Aorta (tissue), 5 donors: ENCODE results near the gene RFX3. TPM values are rescaled to one million over a fixed set of nuclear protein-coding genes. Genes with fewer than 3 reads are reported as not detected.
A peak's percentile ranks its signal among the peaks of the same experiment; 100 is the strongest.

Source experiments
- ATAC-seq: fragments of 200-7000 bp; cut with Tn5 transposase; one replicate; pipeline ENCODE4 v1.9.1; 2022; ENCODE audit warnings: moderate library complexity; ENCODE audit not compliant: low FRiP score
- DNase-seq, 2 donors: peaks; one replicate each; pipeline ENCODE4 v3.0.0-alpha.2; 2020
- H3K27ac ChIP-seq, 2 donors: one replicate each; pipeline ENCODE4 v1.5.1; 2013; ENCODE audit warnings: low read length in 2 of 2, mild to moderate bottlenecking in 2 of 2, moderate library complexity in 2 of 2, control low read depth in 1 of 2, inconsistent platforms in 1 of 2, low read depth in 1 of 2
- H3K27me3 ChIP-seq, 2 donors: one replicate each; pipeline ENCODE4 v1.6.1; 2013; ENCODE audit warnings: control low read depth in 1 of 2, low read length in 1 of 2, mild to moderate bottlenecking in 1 of 2, moderate library complexity in 1 of 2; ENCODE audit not compliant: insufficient read depth in 2 of 2, control insufficient read depth in 1 of 2
- H3K36me3 ChIP-seq, 2 donors: one replicate each; pipeline ENCODE4 v1.6.1; 2013; ENCODE audit warnings: control low read depth in 1 of 2, low read length in 1 of 2, mild to moderate bottlenecking in 1 of 2; ENCODE audit not compliant: insufficient read depth in 2 of 2, control insufficient read depth in 1 of 2
- H3K4me1 ChIP-seq, 2 donors: one replicate each; pipeline ENCODE4 v1.6.1; 2013; ENCODE audit warnings: low read length in 2 of 2, control low read depth in 1 of 2, mild to moderate bottlenecking in 1 of 2, moderate library complexity in 1 of 2; ENCODE audit not compliant: insufficient read depth in 2 of 2, control insufficient read depth in 1 of 2
- H3K4me3 ChIP-seq, 2 donors: one replicate each; pipeline ENCODE4 v1.5.1; 2013; ENCODE audit warnings: low read length in 2 of 2, control low read depth in 1 of 2, mild to moderate bottlenecking in 1 of 2
- H3K9me3 ChIP-seq: one replicate; pipeline ENCODE4 v1.6.1; 2013; ENCODE audit warnings: mild to moderate bottlenecking, low read length; ENCODE audit not compliant: control insufficient read depth
- WGBS, 2 donors: extraction: QIAGEN DNeasy Blood & Tissue Kit; methylation state at CpG; one replicate each; pipeline ENCODE4 v1.1.7; 2013; 5-methylcytosine and 5-hydroxymethylcytosine counted together
- intact Hi-C, 2 donors: fragments of 100-400 bp; cut with DNase I; formaldehyde crosslinking; loops; one replicate each; pipeline versions ENCODE4 v1.14.2 to v1.15.0; 2022
- polyA plus RNA-seq, 2 donors: library from polyadenylated mRNA; stranded (reverse); fragments of 200-250 nt; gene quantifications; one replicate each; pipeline ENCODE4 v1.2.3, GENCODE V29; 2013
- total RNA-seq, 2 donors: library from RNA; stranded (reverse); fragmentation: NEBNext Ultra II Directional; extraction: Animal tissue kit (Norgen Biotek cat#: 25700); gene quantifications; one replicate each; pipeline ENCODE4 v1.2.1, GENCODE V29; 2021
- donor health status: healthy with polysubstance abuse.
- donor health status: Bipolar disorder and iron deficiency.
- donor health status: DM: no; HTN: no; CAD: no.
- donor health status: DM: no; HTN: no; CAD: no.
- donor health status: DM: yes; HTN: yes; CAD: no.

The RFX3 gene
- total and polyA plus RNA-seq, 4 donors = 0.38 to 22.4 (median 5.9) TPM

DNA sequence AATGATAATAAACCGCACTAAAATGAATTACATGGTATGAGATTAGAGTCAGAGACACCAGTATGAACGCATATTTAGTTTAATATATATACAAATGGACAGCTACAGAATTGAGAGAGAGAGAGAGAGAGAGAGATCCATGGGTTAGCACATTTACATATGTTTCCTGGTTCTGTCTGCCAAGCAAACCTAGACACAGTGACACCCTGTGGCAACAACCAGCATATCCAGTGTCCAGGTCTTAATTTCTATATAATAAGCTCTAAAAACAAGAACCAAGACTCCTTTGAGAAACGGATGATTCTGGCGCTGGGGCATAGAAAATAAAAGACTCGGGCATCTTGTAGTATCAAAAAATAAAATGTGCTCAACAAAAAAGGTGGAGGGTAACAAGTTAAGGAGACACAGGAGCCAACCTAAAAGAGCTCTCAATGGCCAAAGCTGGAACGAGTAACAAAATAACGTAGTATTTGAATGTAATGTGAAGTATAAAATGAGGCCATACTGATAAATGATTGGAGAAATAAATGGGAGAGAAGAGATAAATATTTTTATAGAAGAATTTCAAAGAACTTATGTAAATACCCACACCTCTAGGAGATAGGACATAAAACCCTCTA lies 84.5 kb downstream of the RFX3 start:
- no peaks in the 10 kb centered on the region for H3K27me3 ChIP-seq
- no peaks in the 10 kb centered on the region for H3K36me3 ChIP-seq
- ATAC-seq (no peak), DNase-seq (peak in 1 of 2 donors; percentile 47)
- WGBS, 2 donors = 81 to 84% methylated on average over 7 of the region's 7 CpGs
- no peaks in the 10 kb centered on the region for H3K4me1 ChIP-seq
- H3K27ac ChIP-seq = no peak overlapping the region
- intact Hi-C loops = no loop called here
- no peaks in the 10 kb centered on the region for H3K9me3 ChIP-seq
- no peak overlapping the region for H3K4me3 ChIP-seq

DNA sequence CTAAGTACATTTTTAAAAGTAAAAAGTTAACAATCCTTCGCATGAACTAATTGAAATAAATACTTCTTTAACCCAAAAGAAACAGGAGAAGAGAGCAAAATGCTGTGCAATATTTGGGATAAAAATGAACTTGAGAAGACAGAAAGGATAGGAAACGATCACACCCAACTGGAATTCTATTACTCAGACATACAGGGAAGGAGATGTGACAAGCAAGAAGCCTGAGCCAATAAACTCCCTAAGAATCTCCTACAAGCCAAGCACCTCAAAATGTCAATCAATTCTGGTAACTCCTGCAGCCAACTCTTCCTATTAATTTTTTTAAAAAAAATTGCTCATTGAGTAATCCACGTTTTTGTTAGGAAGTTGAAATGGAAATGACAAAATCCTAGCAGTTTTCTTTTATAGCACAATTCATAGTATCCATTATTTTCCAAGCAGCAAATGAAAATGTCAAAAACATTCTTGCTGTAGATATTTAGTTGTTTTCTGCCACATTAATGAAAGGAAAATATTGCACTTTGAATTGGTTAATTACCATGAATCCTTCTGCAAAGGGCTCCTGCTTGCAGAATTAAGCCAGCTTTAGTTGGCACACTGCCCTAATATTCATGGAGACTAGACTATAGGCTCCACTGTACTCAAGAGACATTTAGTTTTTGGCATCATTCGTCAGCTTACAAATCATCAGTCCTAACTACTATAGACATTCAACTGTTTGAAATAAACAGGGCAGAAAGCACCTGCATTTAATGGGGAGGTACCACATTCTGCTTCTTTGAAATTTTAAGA lies 89.0 kb downstream of the RFX3 start:
- no peak for DNase-seq
- H3K4me3 ChIP-seq = no peak overlapping the region
- no peaks in the 10 kb centered on the region for H3K4me1 ChIP-seq
- intact Hi-C loops = no loop called here
- ATAC-seq = no peak
- 48 to 51% methylated on average over 4 of the region's 4 CpGs for WGBS, 2 donors
- no peaks in the 10 kb centered on the region for H3K36me3 ChIP-seq
- no peak overlapping the region for H3K27ac ChIP-seq
- H3K27me3 ChIP-seq = no peaks in the 10 kb centered on the region
- no peaks in the 10 kb centered on the region for H3K9me3 ChIP-seq

DNA sequence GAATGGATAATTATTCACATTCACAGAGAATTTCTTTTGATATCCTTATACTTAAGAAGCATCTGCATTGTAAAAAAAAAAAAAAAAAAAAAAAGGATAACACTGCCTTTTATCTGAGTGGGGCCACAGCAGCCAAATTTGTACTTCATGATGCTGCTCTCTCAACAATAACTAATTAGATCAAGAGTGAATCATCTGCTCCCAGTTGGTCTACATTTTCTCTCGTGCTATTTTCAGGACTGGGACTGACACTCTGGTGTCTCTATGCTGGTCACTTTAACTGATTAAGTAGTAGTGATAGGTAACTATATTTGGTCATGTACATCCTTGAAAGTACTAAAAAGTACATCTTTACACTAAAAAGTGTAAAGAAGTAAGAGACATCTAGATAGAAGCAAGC lies 90.1 kb downstream of the RFX3 start:
- no peak overlapping the region for H3K4me3 ChIP-seq
- no peaks in the 10 kb centered on the region for H3K36me3 ChIP-seq
- no peak overlapping the region for H3K27ac ChIP-seq
- no peaks in the 10 kb centered on the region for H3K4me1 ChIP-seq
- 85 to 91% methylated on average over 1 of the region's 1 CpG for WGBS, 2 donors
- no peaks in the 10 kb centered on the region for H3K9me3 ChIP-seq
- H3K27me3 ChIP-seq = no peaks in the 10 kb centered on the region
- no peak for DNase-seq
- intact Hi-C loops = no loop called here
- ATAC-seq = no peak

DNA sequence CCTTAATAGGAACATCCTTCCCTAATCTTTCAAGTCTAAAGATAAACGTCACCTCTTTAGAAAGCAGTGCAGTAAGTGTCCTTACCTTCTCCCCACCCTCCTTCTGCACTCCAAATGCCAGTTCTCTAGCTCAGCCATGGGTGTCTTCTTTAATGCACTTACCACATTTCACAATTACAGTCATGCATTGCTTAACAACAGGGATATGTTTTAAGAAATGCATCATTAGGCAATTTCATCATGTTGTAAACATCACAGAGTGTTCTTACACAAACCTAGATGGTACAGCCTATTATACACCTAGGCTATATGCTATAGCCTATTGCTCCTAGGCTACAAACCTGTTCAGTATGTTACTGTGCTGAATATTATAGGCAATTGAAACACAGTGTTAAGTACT lies 91.2 kb downstream of the RFX3 start:
- H3K4me1 ChIP-seq = no peaks in the 10 kb centered on the region
- ATAC-seq = no peak
- intact Hi-C loops = no loop called here

DNA sequence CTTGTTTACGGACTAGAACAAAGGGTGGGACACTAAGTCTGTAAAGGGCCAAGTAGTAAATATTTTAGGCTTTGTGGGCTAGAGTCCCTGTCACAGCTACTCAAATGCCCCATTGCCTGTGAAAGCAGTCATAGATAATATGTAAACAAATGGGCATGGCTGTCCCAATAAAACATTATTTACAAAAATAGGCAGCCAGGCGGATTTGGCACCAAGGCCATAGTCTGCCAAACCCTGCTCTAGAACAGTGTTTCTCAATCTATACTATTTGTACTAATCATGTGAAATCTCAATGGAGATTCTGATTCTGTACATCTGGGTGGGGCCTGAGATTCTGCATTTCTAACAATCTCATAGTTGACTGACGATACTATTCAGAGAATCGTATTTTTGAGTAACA lies 92.0 kb downstream of the RFX3 start:
- H3K9me3 ChIP-seq = no peaks in the 10 kb centered on the region
- DNase-seq = no peak
- no peak overlapping the region for H3K4me3 ChIP-seq
- H3K27ac ChIP-seq = no peak overlapping the region
- ATAC-seq = no peak
- 95 to 98% methylated on average over 4 of the region's 4 CpGs for WGBS, 2 donors
- H3K4me1 ChIP-seq = no peaks in the 10 kb centered on the region
- intact Hi-C loops = no loop called here
- no peaks in the 10 kb centered on the region for H3K36me3 ChIP-seq
- no peaks in the 10 kb centered on the region for H3K27me3 ChIP-seq

More for the DNA sequence above, 91.2 kb downstream of the RFX3 start:
- Histone ChIP-seq H3K27ac (no peak overlapping the region), H3K36me3 (no peaks in the 10 kb centered on the region), H3K9me3 (no peaks in the 10 kb centered on the region), H3K27me3 (no peaks in the 10 kb centered on the region), H3K4me3 (no peak overlapping the region)
- DNase-seq = no peak
- 87 to 89% methylated on average over 1 of the region's 1 CpG for WGBS, 2 donors

DNA sequence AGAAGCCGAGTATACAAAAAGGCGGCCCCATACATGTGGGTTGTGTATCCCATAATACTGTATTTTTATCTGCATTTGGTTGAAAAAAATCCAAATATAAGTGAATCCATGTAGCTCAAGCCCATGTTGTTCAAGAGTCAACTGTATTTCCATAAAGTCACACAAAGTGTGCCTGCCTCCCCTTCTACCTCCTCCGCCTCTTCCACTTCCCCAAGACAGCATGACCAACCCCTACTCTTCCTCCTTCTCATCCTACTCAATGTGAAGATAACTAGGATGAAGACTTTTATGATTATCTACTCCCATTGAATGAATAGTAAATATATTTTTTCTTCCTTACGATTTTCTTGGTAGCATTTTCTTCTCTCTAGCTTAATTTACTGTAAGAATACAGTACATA lies 92.7 kb downstream of the RFX3 start:
- ATAC-seq = no peak
- no peak for DNase-seq
- no peaks in the 10 kb centered on the region for H3K9me3 ChIP-seq
- intact Hi-C loops = no loop called here
- H3K36me3 ChIP-seq = no peaks in the 10 kb centered on the region
- H3K4me1 ChIP-seq = no peaks in the 10 kb centered on the region
- no peak overlapping the region for H3K4me3 ChIP-seq
- H3K27ac ChIP-seq = no peak overlapping the region
- H3K27me3 ChIP-seq = no peaks in the 10 kb centered on the region
- WGBS, 2 donors = 97 to 99% methylated on average over 4 of the region's 4 CpGs

DNA sequence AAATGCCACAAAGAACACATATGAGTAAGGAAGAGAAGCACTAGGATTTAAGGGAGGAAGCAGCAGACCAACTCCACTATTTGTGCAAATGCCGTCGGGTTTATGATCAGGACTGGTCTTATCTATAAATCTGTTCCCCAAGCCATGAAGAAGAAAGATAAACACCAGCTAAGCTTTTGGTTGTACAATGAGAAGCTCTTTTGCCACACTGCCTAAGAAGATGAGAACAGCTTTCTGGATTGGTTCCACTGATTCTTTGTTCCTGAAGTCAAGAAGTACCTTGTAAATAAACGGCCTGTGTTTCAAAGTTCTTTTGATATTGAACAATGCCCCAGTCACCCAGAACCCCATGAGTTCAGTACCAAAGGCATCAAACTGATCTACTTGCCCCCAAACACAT lies 93.9 kb downstream of the RFX3 start:
- Histone ChIP-seq H3K9me3 (no peaks in the 10 kb centered on the region), H3K36me3 (no peaks in the 10 kb centered on the region), H3K27ac (no peak overlapping the region), H3K4me1 (no peaks in the 10 kb centered on the region), H3K27me3 (no peaks in the 10 kb centered on the region), H3K4me3 (no peak overlapping the region)
- WGBS, 2 donors = 78 to 89% methylated on average over 3 of the region's 3 CpGs
- DNase-seq = no peak
- intact Hi-C loops = no loop called here
- no peak for ATAC-seq

DNA sequence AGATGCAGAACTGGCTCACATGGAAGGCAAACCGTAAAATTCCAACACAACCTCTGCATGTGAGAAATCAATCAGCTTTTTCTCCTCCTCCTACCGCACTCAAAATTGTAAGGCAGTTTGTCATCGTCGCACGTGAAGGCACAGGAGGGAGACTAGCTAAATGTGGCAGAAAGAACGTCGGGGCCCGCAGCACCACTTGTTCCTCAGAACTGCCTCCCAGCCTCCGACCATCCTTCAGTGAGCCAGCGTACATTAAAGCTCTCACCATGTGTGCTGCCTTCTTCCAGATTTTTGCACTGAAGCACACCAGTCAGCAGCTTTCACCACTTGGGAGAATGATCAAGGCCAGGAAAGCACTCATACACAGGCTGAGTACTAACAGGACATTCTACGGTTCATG lies 105.9 kb downstream of the RFX3 start:
- Histone ChIP-seq H3K27ac (no peak overlapping the region), H3K36me3 (no peaks in the 10 kb centered on the region), H3K9me3 (no peaks in the 10 kb centered on the region), H3K4me1 (no peaks in the 10 kb centered on the region), H3K27me3 (no peaks in the 10 kb centered on the region), H3K4me3 (no peak overlapping the region)
- DNase-seq (no peak), ATAC-seq (no peak)
- intact Hi-C loops = no loop called here
- 74 to 82% methylated on average over 11 of the region's 11 CpGs for WGBS, 2 donors

DNA sequence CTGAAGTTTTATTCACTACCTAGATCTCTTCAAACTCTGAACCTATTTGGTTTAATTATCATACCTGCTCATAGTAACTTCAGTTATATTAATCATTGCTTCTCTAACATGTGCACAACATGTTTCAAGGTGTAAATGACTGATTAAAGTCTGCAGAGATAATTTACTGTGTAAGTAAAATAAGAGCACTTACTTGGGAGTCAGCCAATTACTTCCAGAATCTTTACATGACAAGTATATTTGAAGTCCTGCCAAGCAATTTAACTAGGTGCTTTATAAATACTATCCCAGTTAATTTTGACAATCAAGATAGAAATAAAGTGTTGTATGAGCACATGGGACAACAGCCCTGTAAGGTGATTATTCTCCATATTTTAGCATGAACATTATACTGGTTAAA lies 109.9 kb downstream of the RFX3 start:
- intact Hi-C loops = no loop called here
- no peaks in the 10 kb centered on the region for H3K9me3 ChIP-seq
- no peaks in the 10 kb centered on the region for H3K27me3 ChIP-seq
- no peaks in the 10 kb centered on the region for H3K36me3 ChIP-seq
- no peak for DNase-seq
- no peaks in the 10 kb centered on the region for H3K4me1 ChIP-seq
- no peak overlapping the region for H3K27ac ChIP-seq
- no peak for ATAC-seq
- H3K4me3 ChIP-seq = no peak overlapping the region
